ENCODE data around the gene POU2AF1.
A peak's percentile ranks its signal among the peaks of the same experiment; 100 is the strongest.
"Not testable (repeated sequence)": the region's sequence is repeated elsewhere in the genome, so short reads cannot be mapped to it uniquely, and the experiment has no call there.

Gene POU2AF1

DNA sequence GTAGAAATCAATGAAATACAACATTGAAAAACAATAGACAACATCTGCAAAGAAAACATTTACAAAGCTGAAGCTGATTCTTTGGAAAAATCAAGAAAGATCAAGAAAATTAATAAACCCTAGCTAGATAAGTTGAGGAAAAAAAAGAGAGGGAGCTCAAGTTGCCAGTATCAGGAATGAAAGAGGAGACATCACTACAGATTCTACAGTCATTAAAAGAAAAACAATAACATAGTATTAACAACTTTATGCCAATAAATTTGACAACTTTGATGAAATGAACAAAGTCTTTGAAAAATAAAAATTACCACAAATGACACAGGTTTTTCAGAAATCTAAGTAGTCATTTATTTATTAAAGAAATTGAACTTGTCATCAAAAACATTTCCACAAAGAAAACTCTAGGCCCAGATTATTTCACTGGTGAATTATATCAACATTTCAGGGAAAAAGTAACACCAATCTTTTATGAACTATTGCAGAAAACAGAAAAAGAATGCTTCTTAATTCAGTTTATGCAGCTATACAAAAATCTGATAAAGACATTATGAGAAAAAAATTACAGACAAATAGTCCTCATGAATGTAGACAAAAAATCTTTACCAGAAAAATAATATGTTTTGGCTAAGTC, 39.2 kb downstream of the POU2AF1 start:
- DNase-seq, result no peak

DNA sequence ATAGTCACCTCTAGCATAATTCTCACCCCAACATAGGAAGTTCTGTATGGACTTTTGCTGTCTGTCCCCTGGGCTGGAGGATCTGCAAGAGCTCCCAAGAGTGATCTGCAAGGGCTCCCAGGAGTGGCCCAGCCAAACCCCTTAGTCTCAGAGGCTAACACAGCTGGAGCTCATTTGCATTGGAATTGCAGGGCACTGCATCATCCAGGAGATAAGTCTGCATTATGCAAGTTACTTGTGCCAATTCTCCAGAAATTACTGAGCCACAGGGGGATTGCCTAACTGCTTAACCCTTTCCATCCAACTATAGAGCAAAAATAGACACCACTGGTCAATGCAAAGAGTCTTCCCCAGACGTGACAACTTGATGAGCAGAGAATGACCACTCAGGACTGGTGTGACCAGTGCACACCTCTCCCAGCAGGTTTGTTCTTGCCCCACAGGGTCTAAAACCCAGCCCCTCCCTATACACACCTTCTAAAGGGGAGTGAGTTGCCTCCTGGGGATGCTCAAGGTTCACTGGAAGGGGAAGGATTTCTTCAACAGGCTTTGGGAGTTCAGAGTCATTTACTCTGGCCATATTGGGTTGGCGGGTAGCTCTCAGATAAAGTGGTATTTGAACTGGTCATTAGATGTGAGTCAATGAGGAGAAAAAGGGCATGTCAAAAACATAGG, 42.4 kb downstream of the POU2AF1 start:
- peak; percentile 27 for DNase-seq

DNA sequence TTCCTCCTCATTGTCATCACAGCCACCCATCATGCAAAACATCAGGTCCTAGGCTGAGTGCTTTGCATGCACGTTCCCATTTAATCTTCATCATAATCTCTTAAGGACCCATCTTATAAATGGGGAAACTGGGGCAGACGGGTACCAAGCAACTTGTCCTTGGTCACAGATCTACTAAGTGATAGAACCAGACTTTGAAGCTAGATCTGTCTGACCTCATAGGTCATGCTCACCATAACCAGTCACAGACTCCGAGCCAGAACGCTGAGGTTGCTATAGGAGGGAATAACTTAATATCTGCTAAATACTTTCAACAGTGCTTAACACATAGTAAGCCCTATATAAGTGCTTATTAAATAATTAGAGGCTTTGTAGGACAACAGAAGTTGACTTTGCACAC, 43.0 kb downstream of the POU2AF1 start:
- DNase-seq, result no peak

DNA sequence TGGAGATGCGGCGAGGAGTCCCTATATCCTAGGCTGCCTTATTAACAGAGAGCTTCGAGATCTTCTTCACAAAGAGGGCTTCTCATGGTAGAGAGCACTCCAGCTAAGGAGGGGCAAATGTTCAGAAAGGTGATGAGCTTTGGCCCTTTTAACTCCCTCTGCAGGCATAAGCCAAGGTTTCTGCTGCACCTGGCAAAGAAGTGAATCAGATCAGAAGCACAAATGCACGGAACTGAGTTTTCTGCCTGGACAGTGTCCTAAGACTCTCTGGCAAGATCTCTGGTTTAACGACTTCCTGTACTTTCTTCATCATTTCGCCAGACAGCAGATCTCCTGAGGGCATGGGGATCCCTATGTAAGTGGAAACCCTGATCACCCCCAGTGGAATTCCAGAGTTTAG, 43.5 kb downstream of the POU2AF1 start:
- no peak for DNase-seq

DNA sequence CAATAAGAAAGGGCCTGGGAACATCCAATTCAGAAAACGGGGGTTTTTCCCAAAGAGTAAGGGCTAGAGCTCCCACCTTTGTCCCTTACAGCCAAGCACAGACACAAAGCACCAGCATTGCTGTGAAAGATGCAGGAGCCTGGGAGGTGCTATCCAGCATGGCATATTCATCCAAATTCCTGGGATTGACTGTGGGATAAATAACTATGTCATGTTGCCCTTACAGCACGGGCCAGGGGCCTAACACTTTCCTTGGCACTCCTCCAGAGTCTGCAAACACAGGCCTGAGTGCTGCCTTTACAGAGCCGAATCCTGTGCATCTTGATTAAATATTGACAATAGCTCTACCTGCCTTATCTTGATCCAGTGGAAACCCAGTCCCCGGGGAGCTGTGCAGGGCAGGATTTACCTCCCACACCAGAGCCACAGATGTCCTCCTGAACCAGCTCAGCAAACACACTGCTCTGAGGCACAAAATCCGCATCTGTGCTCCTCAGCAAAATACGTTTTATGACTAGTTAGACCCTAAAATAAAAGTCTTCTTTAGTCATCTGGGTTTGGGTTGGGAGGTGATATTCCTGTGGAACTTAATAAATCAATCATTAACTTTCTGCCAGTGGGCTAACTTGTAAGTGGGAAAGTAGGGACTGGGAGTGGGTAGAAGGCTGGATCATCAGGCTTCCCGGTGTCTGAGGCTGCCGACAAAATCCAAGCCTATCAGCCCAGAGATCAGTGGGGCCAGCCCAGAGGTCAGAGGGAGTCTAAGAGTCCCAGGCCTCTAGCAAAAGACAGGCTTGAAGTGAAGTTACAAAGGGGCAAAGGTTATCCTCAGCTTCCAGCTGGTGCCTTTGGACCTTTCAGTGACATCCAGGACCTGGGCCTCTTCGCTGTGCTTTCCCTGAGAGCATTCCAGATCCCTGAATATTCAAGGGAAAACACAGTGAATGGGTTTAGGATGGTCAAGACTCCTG, 44.3 kb downstream of the POU2AF1 start:
- peak; percentile 21 for DNase-seq

DNA sequence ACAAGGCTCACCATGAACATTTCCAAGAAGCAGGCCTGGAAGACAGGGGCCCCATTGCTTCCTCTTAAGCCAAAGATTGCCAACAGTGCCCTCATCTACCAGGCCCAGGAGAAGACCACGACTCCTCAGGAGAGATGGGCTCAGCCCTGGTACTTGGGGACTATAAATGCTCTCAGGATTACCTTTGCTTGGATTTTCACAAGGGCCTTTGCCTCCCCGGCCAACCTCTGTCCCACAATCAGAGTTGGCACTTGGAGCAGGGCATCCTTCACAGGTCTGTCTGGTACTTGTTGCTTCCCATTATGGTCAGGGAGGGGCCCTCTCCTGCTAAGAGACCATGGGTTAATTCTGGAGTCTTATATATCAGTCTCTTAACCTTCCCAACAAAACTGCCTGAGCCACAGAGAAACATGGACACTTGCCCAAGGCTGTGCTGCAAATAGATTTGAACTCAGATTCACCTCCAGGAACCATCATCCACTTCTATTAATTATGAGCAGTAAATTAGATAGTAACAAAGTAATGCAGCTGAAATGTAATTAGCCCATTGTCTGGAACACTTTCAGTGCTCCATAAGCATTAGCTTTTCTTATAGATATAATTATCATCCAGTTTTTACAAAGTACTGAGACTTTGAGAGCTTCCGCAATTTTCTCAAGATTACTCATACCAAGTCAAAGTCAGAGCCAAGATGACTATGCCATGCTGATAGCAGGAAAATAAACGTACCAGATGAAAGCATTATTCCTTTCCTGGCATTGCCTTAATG, 47.2 kb downstream of the POU2AF1 start:
- DNase-seq, result peak; percentile 72

DNA sequence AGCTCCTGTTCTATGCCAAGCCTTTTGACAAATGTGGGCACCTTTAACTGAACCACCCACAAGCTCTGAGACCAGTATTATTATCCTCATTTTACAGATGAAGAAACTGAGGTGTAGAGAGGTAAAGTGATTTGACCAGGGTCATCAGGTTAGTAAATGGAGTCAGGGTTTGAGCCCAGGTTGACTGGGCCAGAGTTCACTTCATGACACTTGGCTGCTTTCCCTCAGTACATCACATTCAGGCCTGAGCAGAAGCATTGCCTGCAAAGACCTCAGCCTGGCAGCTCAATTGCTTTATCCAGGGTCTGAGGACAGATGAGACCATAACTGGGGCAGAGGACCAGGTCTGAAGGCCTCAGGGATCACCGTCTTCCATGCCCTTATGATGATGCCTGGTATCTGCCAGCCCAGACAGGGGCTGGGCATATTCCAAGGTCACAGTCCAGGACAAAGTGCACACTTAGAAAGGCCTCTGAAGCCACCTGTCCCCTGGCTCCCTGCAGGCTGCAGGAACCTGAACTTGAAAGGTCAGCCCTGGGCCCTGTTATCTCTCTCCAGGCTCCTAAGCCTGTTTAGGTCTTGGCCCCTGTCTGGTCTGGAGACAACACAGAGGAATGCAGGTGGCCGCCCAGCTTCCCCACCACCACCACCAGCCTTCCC, 48.7 kb downstream of the POU2AF1 start:
- no peak for DNase-seq

DNA sequence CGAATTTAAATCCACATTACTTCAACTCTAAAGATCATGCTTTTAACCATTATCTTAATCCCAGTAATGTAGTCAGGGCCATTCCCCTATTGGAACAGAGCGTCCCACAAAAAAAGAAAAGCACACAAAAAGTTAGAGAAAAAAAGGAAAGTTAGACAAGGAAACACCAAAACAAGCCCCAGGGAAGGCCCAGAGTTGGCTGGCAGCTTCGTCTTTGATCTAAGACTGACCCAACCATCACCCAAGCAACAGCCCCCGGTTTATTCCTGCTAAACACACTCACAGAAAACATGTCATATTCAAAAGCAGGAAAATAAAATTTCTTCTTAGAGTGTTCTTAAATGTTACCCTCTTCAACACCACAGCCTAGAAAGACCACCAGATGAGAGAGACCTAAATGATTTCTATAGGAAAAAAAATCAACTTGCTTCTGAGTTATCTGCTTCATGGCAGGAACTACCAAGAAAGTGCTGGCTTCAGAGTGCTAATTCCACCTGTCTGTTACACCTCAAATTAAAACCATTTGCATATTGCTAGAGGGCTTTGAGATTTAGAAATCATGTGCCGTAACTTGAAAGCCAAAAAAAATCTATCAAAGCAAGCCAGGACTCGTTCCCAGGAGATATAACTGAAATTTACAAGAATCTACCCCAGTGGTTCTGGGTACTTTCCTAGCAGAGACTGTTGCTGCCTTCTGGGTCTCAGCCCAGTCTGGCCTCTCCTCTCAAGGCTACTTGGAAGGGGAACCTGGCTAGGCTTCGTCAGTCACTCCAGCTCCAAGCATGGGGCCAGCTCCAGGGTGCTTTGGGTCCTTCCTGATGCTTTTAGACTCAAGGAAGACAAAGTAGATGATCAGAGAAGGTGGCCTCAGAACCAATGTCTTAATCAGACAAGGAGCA, 49.5 kb downstream of the POU2AF1 start:
- DNase-seq, result peak; percentile 53

DNA sequence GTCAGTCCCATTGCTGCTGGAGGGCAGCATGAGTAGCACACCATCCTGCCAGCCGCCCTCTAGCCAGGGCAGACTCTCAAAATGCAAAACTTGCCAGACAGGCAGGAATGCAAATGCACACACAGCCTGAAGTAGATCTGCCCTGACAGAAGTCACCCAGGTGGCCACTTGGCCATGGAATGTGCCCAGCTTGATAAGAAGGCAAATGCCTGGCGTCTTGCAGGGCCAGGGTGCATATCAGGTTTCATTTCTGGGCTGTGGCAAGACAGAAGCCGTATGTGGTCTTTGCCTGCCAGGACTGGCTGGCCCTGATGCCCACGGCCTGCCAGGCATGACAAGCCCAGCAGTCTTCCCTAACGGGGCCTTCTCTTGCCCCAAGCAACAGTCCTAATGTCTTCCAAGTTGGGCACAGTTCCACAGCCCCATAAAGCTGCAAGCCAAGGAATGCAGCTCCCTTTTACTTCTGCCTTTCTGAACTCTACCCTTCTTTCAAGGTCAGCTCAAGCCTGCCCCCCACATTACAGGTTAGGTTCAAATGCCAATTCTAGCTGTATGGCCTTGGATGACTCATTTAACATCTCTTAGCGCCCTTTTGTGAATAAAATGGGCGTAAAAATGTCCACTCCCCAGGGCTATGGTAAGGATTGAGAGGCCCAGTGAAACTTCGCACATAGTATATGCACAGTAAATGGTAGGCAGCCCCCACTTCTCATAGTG, 51.0 kb downstream of the POU2AF1 start:
- peak; percentile 99 for DNase-seq

DNA sequence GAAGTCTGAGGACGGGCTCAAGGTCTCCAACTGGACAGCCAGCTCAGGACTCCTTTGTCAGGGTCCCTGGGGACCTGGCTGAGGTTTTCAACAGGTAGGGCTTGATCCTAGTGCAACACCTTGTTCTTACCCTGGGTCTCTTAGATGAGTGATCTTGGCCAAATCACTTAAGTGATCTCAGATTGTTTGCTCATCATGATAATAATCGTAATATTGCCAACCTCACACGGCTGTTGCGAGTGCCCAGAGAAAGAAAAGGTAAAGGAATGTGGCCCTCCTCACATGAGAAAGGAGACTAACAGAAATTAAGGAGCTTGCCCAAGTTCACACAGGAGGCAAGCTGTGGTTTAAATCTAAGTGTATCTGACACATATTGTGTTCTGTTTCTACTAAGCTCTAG, 52.3 kb downstream of the POU2AF1 start:
- no peak for DNase-seq

DNA sequence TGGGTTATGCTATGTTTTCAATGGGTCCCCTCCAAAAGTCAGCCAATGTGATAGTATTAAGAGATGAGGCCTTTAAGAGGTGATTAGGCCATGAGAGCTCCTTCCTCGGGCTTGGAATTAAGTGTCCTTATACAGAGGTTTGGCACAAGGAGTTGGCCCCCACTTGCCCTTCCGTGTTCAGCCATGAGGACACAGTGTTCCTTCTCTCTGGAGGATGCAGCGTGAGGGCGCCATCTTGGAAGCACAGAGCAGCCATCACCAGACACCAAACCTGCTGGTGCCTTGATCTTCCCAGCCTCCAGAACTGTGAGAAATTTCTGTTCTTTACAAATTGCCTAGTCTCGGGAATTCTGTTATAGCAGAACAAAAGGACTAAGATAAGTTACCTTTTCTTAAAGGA, 53.8 kb downstream of the POU2AF1 start:
- no peak for DNase-seq

DNA sequence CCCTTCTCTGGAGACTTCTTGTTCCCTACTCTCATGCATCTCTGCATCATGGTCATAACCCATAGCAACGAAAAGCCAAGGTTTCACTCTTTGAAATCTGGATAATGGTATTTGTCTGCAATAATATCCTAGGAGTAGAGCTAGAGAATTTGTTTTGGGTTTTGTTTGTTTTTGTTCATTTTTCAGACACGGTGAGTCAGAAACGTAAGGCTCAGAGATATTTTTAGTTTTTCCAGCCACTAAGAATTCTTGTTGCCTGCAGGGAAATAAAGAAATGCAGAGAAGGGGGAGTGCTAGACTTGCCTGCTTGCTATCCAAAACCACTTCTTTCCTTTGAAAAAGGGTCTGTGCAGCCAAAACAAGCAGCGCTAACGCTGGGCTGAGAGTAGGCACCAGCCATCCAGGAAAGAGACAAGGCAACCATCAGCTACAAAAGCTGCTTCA, 54.8 kb downstream of the POU2AF1 start:
- no peak for DNase-seq

DNA sequence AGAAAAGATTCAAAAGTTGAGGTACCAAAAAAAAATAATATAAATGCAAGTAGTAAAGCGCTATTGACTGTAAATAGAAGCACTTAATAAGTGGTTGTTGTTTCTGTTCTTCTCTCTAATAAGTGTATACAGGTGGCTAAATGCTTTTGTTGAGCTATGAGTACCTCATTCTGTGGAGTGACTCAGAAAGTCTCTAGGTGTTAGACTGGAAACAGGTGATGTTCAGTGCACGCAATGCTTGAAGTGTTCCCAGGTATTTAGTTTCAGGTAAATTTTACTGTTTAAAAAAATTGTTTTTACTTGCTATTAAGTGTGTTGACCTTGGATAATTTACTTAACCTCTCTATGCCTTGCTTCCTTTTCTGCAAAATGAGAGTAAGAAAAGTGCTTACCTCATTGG, 56.5 kb downstream of the POU2AF1 start:
- no peak for DNase-seq

DNA sequence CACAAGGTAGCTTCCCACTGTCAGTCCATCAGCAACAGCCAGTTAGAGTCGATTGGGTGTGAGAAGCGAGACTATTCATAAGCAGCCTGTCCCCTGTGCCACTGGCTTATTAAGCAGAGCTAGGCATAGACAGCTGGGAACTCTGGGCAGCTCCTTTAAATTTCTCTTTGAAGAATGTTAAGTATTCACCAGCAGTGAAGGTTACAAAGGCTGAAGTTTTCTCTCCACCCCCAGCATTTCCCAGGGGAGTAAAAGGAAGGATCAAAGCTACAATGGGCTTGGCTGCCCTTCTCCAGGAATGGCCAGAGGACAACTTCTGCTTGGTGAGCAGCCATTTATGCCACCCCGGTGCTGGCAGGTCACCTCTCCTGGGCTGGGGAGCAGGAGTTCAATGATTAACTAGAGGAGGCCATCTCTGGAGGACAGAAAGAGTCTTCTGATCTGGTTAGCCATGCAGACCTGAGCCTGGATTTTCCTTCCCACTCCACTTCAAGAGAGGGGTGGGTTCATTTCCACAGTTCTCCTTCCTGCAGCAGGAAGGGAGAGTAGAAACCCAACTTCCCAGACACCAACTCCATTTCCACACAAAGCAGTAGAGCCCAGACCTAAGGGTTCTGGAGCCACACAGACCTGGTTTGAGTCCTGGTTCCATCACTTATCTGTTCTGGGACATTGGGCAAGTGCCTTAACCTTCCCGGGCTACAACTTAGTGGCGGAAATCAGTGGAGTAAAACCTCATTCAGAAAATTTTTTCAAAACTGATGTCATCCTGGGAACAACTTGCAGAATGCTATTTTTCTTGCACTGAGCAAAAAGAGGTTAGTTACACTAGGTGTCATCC, 58.1 kb downstream of the POU2AF1 start:
- no peak for DNase-seq

DNA sequence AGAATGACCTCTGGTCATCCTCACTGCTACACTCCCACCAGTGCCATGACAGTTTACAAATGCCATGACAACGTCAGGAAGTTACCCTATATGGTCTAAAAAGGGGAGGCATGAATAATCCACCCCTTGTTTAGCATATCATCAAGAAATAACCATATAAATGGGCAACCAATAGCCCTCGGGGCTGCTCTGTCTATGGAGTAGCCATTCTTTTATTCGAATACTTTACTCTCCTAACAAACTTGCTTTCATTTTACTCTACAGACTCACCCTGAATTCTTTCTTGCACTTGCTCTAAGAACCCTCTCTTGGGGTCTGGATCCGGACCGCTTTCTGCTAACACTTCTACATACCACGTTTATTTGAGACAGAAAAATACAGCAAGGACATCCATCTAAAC, 58.9 kb downstream of the POU2AF1 start:
- DNase-seq, result not testable (repeated sequence)

DNA sequence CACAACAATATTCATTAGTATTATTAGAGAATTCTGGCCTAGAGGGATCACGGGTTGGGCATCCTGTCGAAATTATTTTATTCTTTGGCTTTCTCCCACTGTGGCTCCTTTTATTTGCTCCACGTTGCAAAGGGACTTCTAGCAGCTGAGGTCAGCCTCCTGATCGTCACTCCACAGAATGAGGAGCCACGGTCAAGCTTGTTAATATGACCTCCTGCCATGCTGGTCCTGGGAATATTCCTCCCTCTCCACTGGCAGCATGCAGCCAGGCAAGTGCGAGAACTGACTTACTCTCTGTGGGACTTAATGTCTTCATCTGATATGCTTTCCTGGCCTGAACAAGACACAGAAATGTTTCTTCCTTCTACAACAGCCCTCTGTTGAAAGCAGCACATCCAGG, 59.8 kb downstream of the POU2AF1 start:
- no peak for DNase-seq

DNA sequence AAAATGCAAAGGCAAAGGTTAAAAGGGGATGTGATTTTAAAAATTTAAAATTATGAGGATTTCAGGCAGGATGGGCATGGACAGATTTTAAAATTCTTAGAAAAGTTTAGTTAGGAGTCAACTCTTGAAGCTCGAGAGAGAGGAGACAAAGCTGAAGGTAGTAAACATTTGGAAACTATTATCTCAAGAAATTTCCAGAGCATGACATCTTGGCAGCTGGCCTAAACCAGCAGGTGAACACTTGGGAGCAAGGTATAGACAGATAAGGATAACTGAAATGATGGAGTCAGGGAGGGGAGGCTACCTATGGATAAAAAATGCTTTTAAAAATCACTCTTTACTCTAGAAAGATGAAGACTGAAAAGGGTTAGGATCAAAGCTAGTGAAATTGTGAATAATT, 67.0 kb downstream of the POU2AF1 start:
- DNase-seq, result no peak

DNA sequence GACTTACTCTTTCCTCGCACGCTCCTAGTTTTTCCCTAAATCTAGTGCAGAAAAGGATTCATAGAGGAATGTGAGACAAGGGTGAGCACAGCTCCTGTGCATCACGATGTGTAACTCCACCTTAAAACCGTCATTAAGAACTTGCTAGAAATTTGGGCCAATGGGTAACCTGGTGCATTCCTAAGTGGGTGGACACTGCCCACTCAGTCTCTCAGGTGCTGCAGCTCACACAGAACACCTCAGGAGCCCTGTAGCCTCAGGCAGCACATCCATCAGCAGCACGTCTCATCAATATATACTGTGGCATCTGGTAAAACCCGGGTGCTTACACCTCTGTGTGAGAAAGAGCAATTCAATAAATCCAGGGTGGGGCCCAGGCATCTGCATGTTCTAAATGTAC, 68.4 kb downstream of the POU2AF1 start:
- no peak for DNase-seq

DNA sequence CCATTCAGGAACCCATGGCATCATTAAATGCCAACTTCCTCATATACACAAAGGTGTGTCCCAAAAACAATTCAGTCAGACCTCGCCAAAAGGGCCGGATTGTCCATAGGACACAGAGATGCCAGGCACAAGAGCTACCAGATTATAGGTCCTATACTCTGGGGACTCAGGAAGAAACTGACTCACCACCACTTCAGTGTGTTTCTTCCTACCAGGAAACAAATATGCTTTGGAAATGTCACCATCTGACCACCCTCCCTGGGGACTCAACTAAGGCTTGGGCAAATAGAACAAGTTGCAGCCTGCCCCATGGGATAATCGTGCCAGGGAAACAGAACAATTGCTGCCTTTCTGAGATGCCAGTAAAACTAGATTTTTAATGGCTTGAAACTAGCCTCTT, 69.0 kb downstream of the POU2AF1 start:
- DNase-seq, result peak; percentile 90

Data from NCI-H446 treated with DMSO at 0.1 percent for 48 hours (cell line).